NCI-H2107 treated with DMSO at 0.1 percent for 48 hours (cell line): ENCODE measurements around the gene NRCAM.

Experiments used
- DNase-seq: peaks from one replicate; lab custom pipeline; 2025; ENCODE audit not compliant: unreplicated experiment; lab: John Stamatoyannopoulos, UW

Gene NRCAM

GRCh38 chr7:108427766-108428165, 28.5 kb downstream of the NRCAM start:
- DNase-seq = no peak

- no peak for DNase-seq
Observed at GRCh38 chr7:108425714-108426275, 30.4 kb downstream of the NRCAM start.

DNA sequence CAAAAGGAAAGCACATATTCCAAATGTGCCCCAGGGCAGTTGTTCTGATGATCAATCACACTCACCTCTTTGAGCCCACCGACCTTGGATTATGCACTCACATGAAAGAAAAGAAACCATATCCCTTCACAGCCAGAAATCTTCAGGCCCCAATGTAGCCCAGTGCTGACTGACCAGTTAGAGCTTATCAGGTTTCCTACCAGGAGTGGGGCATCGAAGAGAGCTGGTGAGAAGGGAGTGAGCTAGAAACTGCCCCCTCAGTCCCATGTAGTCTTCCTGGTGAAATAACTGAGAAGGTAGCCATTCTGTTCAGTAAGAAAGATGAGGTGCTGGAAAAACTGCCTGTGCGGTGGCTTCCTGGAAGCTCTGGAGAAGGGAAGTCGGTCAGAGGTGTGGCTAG, 32.2 kb downstream of the NRCAM start:
- no peak for DNase-seq

DNA sequence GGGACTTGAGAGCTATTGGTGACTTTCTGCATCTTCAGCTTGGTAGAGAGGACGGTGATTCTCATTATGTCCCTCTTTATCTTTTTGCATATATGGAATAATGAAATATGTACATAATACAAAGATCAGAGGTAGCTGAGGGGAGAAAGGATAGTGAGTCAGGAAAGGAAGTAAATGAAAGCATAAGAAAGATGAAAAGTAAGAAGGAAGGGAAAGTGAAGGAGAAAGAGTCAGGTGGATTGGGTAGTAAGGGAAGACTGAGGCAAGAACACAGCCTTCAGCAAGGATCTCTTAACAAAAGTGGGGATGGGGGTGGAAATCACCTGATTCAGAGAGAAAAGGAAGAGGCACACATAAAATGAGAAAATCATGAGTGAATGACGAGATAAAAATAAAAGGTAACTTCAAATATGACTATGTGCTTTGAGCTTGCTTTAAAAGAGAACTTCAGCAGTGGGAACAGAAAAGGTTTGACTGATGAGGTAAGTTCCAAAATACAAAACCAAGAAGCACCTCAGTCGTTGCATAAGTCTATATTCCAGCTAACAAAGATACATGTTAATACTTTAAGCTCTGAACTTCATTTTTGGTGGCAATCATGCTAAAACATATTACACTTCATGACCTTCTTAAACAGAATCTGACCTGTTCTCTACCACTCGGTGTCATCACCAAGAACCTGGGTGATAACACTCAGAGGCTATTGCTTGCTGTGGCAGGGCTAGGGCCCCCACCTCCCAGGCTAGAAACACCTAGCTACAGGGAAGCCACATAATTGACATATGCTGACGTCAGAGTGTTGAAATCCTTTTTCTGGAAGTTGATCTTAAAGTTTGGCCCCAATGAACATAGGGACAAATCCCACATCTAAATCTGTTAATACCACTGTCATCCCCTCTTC, 32.9 kb downstream of the NRCAM start:
- no peak for DNase-seq

DNA sequence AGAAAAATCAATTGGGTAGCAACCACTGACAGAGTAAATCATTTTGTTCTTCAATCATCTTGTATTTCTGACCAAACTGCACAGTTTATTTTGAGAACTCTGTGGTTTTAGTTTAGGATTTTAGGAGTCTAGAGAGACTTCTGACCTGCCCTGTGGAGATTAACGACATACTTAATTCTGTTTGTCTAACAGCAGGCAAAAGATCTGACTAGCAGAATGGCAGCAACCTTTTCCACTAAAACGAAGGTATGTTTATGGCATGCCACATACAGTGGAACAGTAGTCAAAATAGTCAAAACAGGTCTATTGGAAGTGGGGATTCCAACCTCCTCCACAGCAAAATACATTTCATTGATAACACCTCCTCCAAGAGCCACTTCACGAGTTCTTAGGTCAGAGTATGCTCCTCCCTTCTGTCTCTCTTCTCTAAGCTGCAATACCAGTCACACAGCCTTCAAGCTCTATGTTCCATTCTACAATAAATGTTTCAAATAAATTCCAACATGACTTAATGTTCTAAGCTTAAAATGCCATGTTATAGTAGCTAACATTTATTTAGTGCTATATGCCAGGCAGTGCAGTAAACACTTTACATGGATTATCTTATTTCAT, 34.4 kb downstream of the NRCAM start:
- DNase-seq = no peak

DNA sequence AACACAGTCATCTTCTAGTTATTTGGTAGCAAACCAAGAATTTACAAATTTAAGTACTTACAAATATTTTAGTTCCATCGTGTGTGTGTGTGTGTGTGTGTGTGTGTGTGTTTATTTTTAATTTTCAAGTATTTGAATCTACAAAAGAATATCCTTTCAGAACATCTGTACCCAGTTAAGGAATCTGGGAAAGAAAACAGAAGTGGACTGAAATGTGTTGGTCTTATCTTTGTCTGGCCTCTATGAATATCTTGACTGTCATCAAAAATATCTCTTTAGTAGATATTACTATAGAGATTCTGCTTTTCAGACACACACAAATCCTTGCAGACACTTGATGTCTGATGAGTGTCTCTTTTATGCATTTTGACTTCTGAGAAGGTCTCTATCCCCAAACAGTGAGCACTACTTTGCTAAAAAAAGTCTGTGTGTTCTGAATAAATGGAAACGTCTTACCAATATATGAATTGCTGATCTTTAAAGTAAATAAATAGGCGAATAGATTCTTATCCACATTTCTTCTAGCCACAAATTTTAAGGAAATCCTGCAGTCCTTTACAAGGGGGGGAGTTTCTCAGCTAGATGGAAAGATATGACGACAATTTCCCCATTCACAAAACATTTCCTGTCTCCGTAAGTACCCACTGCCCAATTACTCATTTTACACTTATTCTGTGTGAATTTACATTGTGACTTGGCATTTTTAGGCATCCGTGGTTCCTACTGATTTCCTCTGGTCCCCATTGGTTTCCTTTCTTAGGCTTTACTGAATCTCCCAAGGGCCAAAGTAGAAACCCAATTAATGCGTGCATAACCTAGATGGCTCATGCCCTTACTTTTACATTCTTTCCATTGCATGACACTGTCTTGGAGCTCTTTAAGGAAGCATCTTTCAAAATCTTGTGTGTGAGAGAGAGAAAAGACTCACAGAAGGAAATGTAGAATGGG, 36.0 kb downstream of the NRCAM start:
- no peak for DNase-seq

- DNase-seq = no peak
Observed at GRCh38 chr7:108418946-108419345, 37.3 kb downstream of the NRCAM start.

GRCh38 chr7:108417926-108418325, 38.3 kb downstream of the NRCAM start:
- DNase-seq = no peak

DNA sequence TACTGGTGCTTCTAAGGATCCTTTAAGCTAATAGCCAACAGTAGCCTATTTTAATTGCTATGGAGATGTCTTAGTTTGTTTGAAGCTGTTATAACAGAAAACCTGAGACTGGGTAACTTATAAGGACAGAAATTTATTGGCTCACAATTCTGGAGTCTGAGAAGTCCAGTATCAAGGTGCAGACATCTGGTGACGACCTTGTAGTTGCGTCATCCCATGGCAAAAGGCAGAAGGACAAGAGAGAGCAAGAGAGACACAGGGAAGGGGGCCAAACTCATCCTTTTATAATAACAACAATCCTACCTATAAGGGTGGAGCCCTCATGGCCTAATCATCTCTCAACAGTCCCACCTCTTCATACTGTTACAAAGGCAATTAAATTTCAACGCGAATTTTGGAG, 39.1 kb downstream of the NRCAM start:
- no peak for DNase-seq

GRCh38 chr7:108415821-108416536, 40.3 kb downstream of the NRCAM start:
- peak; percentile 89 for DNase-seq

GRCh38 chr7:108415084-108415483, 41.2 kb downstream of the NRCAM start:
- no peak for DNase-seq

GRCh38 chr7:108413782-108414492, 42.3 kb downstream of the NRCAM start:
- DNase-seq = no peak

DNA sequence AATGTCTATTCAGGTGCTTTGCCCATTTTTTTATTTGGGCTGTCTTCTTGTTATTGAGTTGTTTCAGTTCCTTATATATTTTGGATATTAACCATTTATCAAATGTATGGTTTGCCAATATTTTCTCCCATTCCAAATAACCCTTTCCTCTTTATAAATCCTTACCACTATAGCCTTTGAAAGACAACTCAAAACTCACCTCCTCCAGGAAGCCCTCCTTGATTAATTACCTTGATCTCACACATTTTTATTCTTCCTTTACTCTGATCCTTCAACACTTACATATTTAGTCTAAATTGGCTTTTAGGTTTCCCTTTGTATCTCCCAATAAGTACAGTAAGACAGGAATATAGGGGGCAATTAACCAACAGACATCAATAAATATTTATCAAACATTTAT, 42.9 kb downstream of the NRCAM start:
- no peak for DNase-seq

GRCh38 chr7:108409146-108409545, 47.1 kb downstream of the NRCAM start:
- no peak for DNase-seq

GRCh38 chr7:108408296-108408991, 47.8 kb downstream of the NRCAM start:
- peak; percentile 84 for DNase-seq

GRCh38 chr7:108407676-108408075, 48.6 kb downstream of the NRCAM start:
- DNase-seq = no peak

GRCh38 chr7:108406222-108406890, 49.9 kb downstream of the NRCAM start:
- DNase-seq = peak; percentile 57

- no peak for DNase-seq
Observed at GRCh38 chr7:108404509-108405420, 51.5 kb downstream of the NRCAM start.
